HCT116 (cell line): ENCODE results near the gene SKP2. TPM values are rescaled to one million over a fixed set of nuclear protein-coding genes. Genes with fewer than 3 reads are reported as not detected.

Experiments
- ATAC-seq: fragments of 200-7000 bp; cut with Tn5 transposase; 2 replicates; pipeline ENCODE4 v1.9.1; 2020; ENCODE audit warnings: mild to moderate bottlenecking, moderate library complexity
- BruUV-seq: library from RNA; stranded (reverse); fragments of 400-500 nt; replicated peaks from 2 replicates; lab custom pipeline; 2021; lab: Mats Ljungman, UMichigan
- CTCF ChIA-PET: fragments of 300-600 bp; sonication (Branson Sonifier 250); formaldehyde crosslinking; loops from one replicate; lab custom pipeline; 2021; ENCODE audit warnings: antibody characterized with exemption; lab: Charles Lee
- POLR2A ChIA-PET: fragments of 300-600, 350-600 bp; sonication (Branson Sonifier 250); formaldehyde crosslinking; loops from one replicate; lab custom pipeline; 2021; ENCODE audit warnings: antibody characterized with exemption; lab: Charles Lee
- RAD21 ChIA-PET, 2 experiments: fragments of 300-600 bp; sonication (Branson Sonifier 250); formaldehyde crosslinking; loops; one replicate each; lab custom pipeline; 2023; ENCODE audit warnings: low total read pairs in 2 of 2; ENCODE audit not compliant: uncharacterized antibody in 2 of 2, unreplicated experiment in 2 of 2, low non-redundant PET in 1 of 2; lab: Charles Lee
- DNase-seq: peaks from one replicate; pipeline ENCODE4 v3.0.0-alpha.2; 2010; ENCODE audit warnings: low read depth, low spot score
- H2AFZ ChIP-seq: fragments of 200-600 bp; shearing (Covaris generic), sonication (generic); 2 replicates; pipeline ENCODE4 v1.6.1; 2017; ENCODE audit warnings: low read depth, mixed run types, mixed read lengths, antibody characterized with exemption, low read length; ENCODE audit not compliant: poor library complexity, severe bottlenecking
- H3K27ac ChIP-seq: 2 replicates; pipeline ENCODE4 v1.5.1; 2012; ENCODE audit warnings: low read depth, low read length
- H3K27me3 ChIP-seq: fragments of 200-600 bp; sonication (generic); 2 replicates; pipeline ENCODE4 v1.6.1; 2016; ENCODE audit warnings: mixed run types, low read length, mixed read lengths; ENCODE audit not compliant: insufficient read depth
- H3K36me3 ChIP-seq, 2 experiments: fragments of 200-500 bp in 1 of 2; fragments of 200-600 bp in 1 of 2; sonication (Bioruptor generic) in 1 of 2; sonication (generic) in 1 of 2; 2 replicates each; pipeline versions ENCODE4 v1.5.1 to v1.6.1; 2014 to 2016; ENCODE audit warnings: low read length in 2 of 2, inconsistent platforms in 1 of 2, mixed read lengths in 1 of 2, mixed run types in 1 of 2; ENCODE audit not compliant: insufficient read depth in 2 of 2, control insufficient read depth in 1 of 2
- H3K4me1 ChIP-seq, 2 experiments: fragments of 200-600 bp in 1 of 2; sonication (generic) in 1 of 2; 2 replicates each; pipeline versions ENCODE4 v1.5.1 to v1.6.1; 2012 to 2017; ENCODE audit warnings: low read length in 2 of 2, inconsistent platforms in 1 of 2, mild to moderate bottlenecking in 1 of 2, mixed read lengths in 1 of 2, mixed run types in 1 of 2, moderate library complexity in 1 of 2; ENCODE audit not compliant: insufficient read depth in 2 of 2, control insufficient read depth in 1 of 2
- H3K4me2 ChIP-seq: fragments of 200-600 bp; sonication (generic); 2 replicates; pipeline ENCODE4 v1.6.1; 2017; ENCODE audit warnings: mixed run types, low read length, mixed read lengths
- H3K4me3 ChIP-seq, 2 experiments: fragments of 200-600 bp in 1 of 2; sonication (generic) in 1 of 2; replicated peaks in 1 of 2; 2 replicates each; pipeline ENCODE4 v1.5.1; 2011 to 2016; ENCODE audit warnings: low read length in 2 of 2, control low read depth in 1 of 2, low read depth in 1 of 2, mild to moderate bottlenecking in 1 of 2, mixed read lengths in 1 of 2, mixed run types in 1 of 2
- H3K79me2 ChIP-seq: fragments of 200-600 bp; sonication (generic); 2 replicates; pipeline ENCODE4 v1.6.1; 2017; ENCODE audit warnings: mild to moderate bottlenecking, mixed run types, low read length, moderate library complexity, mixed read lengths; ENCODE audit not compliant: insufficient read depth
- H3K9ac ChIP-seq: fragments of 200-600 bp; sonication (generic); 2 replicates; pipeline ENCODE4 v1.6.1; 2016; ENCODE audit warnings: low read length, mixed read lengths
- H3K9me2 ChIP-seq: fragments of 200-600 bp; sonication (generic), shearing (Covaris generic); 2 replicates; pipeline ENCODE4 v1.6.1; 2017; ENCODE audit warnings: mixed run types, mild to moderate bottlenecking, moderate library complexity; ENCODE audit not compliant: insufficient read depth
- H3K9me3 ChIP-seq, 2 experiments: fragments of 200-500 bp in 1 of 2; fragments of 200-600 bp in 1 of 2; sonication (Bioruptor generic) in 1 of 2; sonication (generic) in 1 of 2; 2 replicates each; pipeline ENCODE4 v1.6.1; 2014 to 2017; ENCODE audit warnings: low read length in 2 of 2, mixed read lengths in 2 of 2, inconsistent platforms in 1 of 2, low read depth in 1 of 2, mild to moderate bottlenecking in 1 of 2, mixed run types in 1 of 2, moderate library complexity in 1 of 2; ENCODE audit not compliant: control insufficient read depth in 1 of 2, insufficient read depth in 1 of 2
- H4K20me1 ChIP-seq: fragments of 200-600 bp; sonication (generic), shearing (Covaris generic); 2 replicates; pipeline ENCODE4 v1.6.1; 2017; ENCODE audit warnings: mixed run types, mild to moderate bottlenecking, moderate library complexity; ENCODE audit not compliant: insufficient read depth
- ELF1 ChIP-seq: IDR thresholded peaks from 2 replicates; pipeline ENCODE4 v1.6.1; 2012; ENCODE audit warnings: low read depth, borderline replicate concordance
- FOSL1 ChIP-seq: IDR thresholded peaks from 2 replicates; pipeline ENCODE4 v1.6.1; 2012; ENCODE audit warnings: low read depth
- POLR2A ChIP-seq: IDR thresholded peaks from 2 replicates; pipeline ENCODE4 v1.7.0; 2011; ENCODE audit warnings: borderline replicate concordance; ENCODE audit not compliant: insufficient read depth, insufficient read length; ENCODE audit errors: extremely low read depth
- POLR2AphosphoS5 ChIP-seq: IDR thresholded peaks from 2 replicates; pipeline ENCODE4 v1.6.1; 2011; ENCODE audit warnings: mild to moderate bottlenecking, low read depth, low read length, moderate library complexity
- RAD21 ChIP-seq: IDR thresholded peaks from 2 replicates; pipeline ENCODE4 v1.6.1; 2012; ENCODE audit warnings: low read depth, mild to moderate bottlenecking
- SIN3A ChIP-seq: IDR thresholded peaks from 2 replicates; pipeline ENCODE4 v1.6.1; 2012; ENCODE audit warnings: low read depth
- SRF ChIP-seq: IDR thresholded peaks from 2 replicates; pipeline ENCODE4 v1.6.1; 2012; ENCODE audit warnings: low read depth
- TCF7L2 ChIP-seq: IDR thresholded peaks from 2 replicates; pipeline ENCODE4 v1.7.0; 2011; ENCODE audit warnings: borderline replicate concordance, inconsistent platforms; ENCODE audit not compliant: insufficient read depth, insufficient read length; ENCODE audit errors: extremely low read depth
- ZBTB33 ChIP-seq: IDR thresholded peaks from 2 replicates; pipeline ENCODE4 v1.6.1; 2011; ENCODE audit warnings: mild to moderate bottlenecking, low read length, moderate library complexity; ENCODE audit not compliant: insufficient replicate concordance; ENCODE audit errors: extremely low read depth
- ZNF274 ChIP-seq: fragments of 200-500 bp; sonication (Bioruptor generic); IDR thresholded peaks from 2 replicates; pipeline ENCODE4 v1.6.1; 2014; ENCODE audit warnings: mild to moderate bottlenecking, low read depth, low read length, inconsistent platforms
- intact Hi-C: fragments of 100-400 bp; cut with micrococcal nuclease; formaldehyde crosslinking; loops from 2 replicates; pipeline ENCODE4 v1.10.0; 2022
- total RNA-seq: library from RNA; stranded (reverse); gene quantifications from one replicate; pipeline ENCODE4 v1.2.1, GENCODE V29; 2021; ENCODE audit not compliant: unreplicated experiment
- TF ChIP-seq, protein P1 (sequence below): IDR thresholded peaks from 2 replicates; pipeline ENCODE4 v1.6.1; 2012
- TF ChIP-seq, protein P2 (sequence below): IDR thresholded peaks from 2 replicates; pipeline ENCODE4 v1.6.1; 2012; ENCODE audit warnings: low read depth
- TF ChIP-seq, protein P3 (sequence below): IDR thresholded peaks from 2 replicates; pipeline ENCODE4 v1.6.1; 2012

SKP2 gene
- total RNA-seq, 1 experiment from 2014 or later, result 44.3 TPM

DNA sequence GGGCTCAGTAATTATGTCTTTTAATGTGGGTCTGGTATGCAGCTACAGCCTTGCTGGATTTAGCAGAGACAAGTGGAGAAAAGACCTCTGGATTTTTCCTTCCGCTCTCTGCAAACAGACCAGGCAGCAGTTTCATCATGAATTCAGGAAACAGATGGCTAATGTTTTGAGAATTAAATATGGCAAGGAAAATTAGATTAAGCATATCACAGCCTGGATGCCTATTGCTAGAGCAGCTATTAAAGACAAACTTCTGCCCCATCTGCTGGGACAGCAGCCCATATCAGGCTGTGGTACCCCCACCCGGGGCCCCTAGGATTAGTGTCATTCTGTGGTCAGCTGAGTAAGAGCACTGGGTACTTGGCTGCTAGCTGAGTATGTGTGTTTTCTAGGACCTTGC, 6.2 kb downstream of the SKP2 start:
- ChIA-PET RAD21 (no interaction called here), POLR2A (no interaction called here), CTCF (no interaction called here)
- no peak for ATAC-seq
- Histone ChIP-seq H3K9me3 (no peaks in the 10 kb centered on the region), H3K27me3 (no peaks in the 10 kb centered on the region), H3K79me2 (peaks cover 96% of the 10 kb centered on the region), H3K4me3 (no peak overlapping the region), H3K36me3 (peaks cover 51 to 55% of the 10 kb centered on the region in 2 experiments), H3K9ac (no peak overlapping the region), H3K27ac (no peak overlapping the region), H2AFZ (no peak overlapping the region), H3K4me2 (no peak overlapping the region), H4K20me1 (no peaks in the 10 kb centered on the region; the same call in none of the 2 replicates), H3K9me2 (no peaks in the 10 kb centered on the region), H3K4me1 (no peaks in the 10 kb centered on the region)
- intact Hi-C loops, result no loop called here
- no TSS peak for BruUV-seq
- no peak for DNase-seq
- TF ChIP-seq TCF7L2 (no peak), RAD21 (no peak), SRF (no peak), FOSL1 (no peak), POLR2AphosphoS5 (no peak), ELF1 (no peak), POLR2A (no peak), ZNF274 (no peak), SIN3A (no peak), ZBTB33 (no peak)
- TF ChIP-seq, protein P1, sequence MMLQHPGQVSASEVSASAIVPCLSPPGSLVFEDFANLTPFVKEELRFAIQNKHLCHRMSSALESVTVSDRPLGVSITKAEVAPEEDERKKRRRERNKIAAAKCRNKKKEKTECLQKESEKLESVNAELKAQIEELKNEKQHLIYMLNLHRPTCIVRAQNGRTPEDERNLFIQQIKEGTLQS, result no peak
- TF ChIP-seq, protein P2, sequence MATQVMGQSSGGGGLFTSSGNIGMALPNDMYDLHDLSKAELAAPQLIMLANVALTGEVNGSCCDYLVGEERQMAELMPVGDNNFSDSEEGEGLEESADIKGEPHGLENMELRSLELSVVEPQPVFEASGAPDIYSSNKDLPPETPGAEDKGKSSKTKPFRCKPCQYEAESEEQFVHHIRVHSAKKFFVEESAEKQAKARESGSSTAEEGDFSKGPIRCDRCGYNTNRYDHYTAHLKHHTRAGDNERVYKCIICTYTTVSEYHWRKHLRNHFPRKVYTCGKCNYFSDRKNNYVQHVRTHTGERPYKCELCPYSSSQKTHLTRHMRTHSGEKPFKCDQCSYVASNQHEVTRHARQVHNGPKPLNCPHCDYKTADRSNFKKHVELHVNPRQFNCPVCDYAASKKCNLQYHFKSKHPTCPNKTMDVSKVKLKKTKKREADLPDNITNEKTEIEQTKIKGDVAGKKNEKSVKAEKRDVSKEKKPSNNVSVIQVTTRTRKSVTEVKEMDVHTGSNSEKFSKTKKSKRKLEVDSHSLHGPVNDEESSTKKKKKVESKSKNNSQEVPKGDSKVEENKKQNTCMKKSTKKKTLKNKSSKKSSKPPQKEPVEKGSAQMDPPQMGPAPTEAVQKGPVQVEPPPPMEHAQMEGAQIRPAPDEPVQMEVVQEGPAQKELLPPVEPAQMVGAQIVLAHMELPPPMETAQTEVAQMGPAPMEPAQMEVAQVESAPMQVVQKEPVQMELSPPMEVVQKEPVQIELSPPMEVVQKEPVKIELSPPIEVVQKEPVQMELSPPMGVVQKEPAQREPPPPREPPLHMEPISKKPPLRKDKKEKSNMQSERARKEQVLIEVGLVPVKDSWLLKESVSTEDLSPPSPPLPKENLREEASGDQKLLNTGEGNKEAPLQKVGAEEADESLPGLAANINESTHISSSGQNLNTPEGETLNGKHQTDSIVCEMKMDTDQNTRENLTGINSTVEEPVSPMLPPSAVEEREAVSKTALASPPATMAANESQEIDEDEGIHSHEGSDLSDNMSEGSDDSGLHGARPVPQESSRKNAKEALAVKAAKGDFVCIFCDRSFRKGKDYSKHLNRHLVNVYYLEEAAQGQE, result no peak
- TF ChIP-seq, protein P3, sequence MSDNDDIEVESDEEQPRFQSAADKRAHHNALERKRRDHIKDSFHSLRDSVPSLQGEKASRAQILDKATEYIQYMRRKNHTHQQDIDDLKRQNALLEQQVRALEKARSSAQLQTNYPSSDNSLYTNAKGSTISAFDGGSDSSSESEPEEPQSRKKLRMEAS, result no peak
